NOMO-1 (cell line): ENCODE results near the gene BCAS2.

Experiments used
- DNase-seq, 2 experiments: peaks; one replicate each; lab custom pipeline; 2025; ENCODE audit not compliant: unreplicated experiment in 2 of 2; lab: John Stamatoyannopoulos, UW

Gene BCAS2

GRCh38 chr1:114559356-114559755 is 22.1 kb downstream of the BCAS2 start:
- DNase-seq = peak; percentile 37 to 69

- DNase-seq = peak; percentile 40 to 60
These were observed 22.9 kb downstream of the BCAS2 start for GRCh38 chr1:114558544-114558943.

GRCh38 chr1:114554577-114554976 is 26.8 kb downstream of the BCAS2 start:
- no peak for DNase-seq

GRCh38 chr1:114552106-114552639 is 29.2 kb downstream of the BCAS2 start:
- no peak for DNase-seq

- no peak for DNase-seq
These were observed 30.0 kb downstream of the BCAS2 start for GRCh38 chr1:114551400-114551799.

- DNase-seq = no peak
These were observed 31.1 kb downstream of the BCAS2 start for GRCh38 chr1:114550336-114550735.

- peak; percentile 52 to 58 for DNase-seq
These were observed 32.3 kb downstream of the BCAS2 start for GRCh38 chr1:114549137-114549536.

- no peak for DNase-seq
These were observed 34.3 kb downstream of the BCAS2 start for GRCh38 chr1:114547076-114547475.

GRCh38 chr1:114545796-114546195 is 35.6 kb downstream of the BCAS2 start:
- no peak for DNase-seq

- DNase-seq = no peak
These were observed 36.1 kb downstream of the BCAS2 start for GRCh38 chr1:114545315-114545714.

- no peak for DNase-seq
These were observed 40.6 kb downstream of the BCAS2 start for GRCh38 chr1:114540821-114541220.

- no peak for DNase-seq
These were observed 41.1 kb downstream of the BCAS2 start for GRCh38 chr1:114540272-114540671.

GRCh38 chr1:114536043-114536442 is 45.4 kb downstream of the BCAS2 start:
- DNase-seq = no peak

- DNase-seq = no peak
These were observed 46.0 kb downstream of the BCAS2 start for GRCh38 chr1:114535401-114535800.

GRCh38 chr1:114531094-114531493 is 50.3 kb downstream of the BCAS2 start:
- DNase-seq = no peak

- DNase-seq = no peak
These were observed 51.2 kb downstream of the BCAS2 start for GRCh38 chr1:114530224-114530623.

GRCh38 chr1:114524944-114525343 is 56.5 kb downstream of the BCAS2 start:
- no peak for DNase-seq

- no peak for DNase-seq
These were observed 59.2 kb downstream of the BCAS2 start for GRCh38 chr1:114522264-114522575.

GRCh38 chr1:114521396-114522263 is 59.8 kb downstream of the BCAS2 start:
- no peak for DNase-seq
